GM12878 (cell line): ENCODE data around the gene TMCC2. TPM values are rescaled to one million over a fixed set of nuclear protein-coding genes. Genes with fewer than 3 reads are reported as not detected.

ENCODE experiments used
- ATAC-seq: fragments of 200-7000 bp; cut with Tn5 transposase; 3 replicates; pipeline ENCODE4 v1.9.1; 2020; ENCODE audit warnings: mild to moderate bottlenecking, moderate library complexity
- BruUV-seq: library from RNA; stranded (reverse); fragments of 400-500 nt; replicated peaks from 2 replicates; lab custom pipeline; 2021; lab: Mats Ljungman, UMichigan
- CTCF ChIA-PET: fragments of 300-600 bp; sonication (Branson Sonifier 250); formaldehyde crosslinking; extraction: SDS; loops from one replicate; lab custom pipeline; 2021; ENCODE audit warnings: inconsistent platforms; lab: Yijun Ruan, JAX
- POLR2A ChIA-PET: fragments of 350-600 bp; formaldehyde crosslinking; extraction: SDS; loops from one replicate; lab custom pipeline; 2021; ENCODE audit warnings: inconsistent platforms; lab: Charles Lee
- RAD21 ChIA-PET: fragments of 300-600 bp; sonication (Branson Sonifier 250); formaldehyde crosslinking; loops from one replicate; lab custom pipeline; 2023; ENCODE audit warnings: antibody characterized with exemption; ENCODE audit not compliant: unreplicated experiment; lab: Charles Lee
- SMC1A ChIA-PET: fragments of 300-600 bp; sonication (Branson Sonifier 250); formaldehyde crosslinking; loops from one replicate; lab custom pipeline; 2023; ENCODE audit not compliant: unreplicated experiment, uncharacterized antibody; lab: Charles Lee
- DNase-seq: peaks from one replicate; pipeline ENCODE4 v3.0.0-alpha.2; 2011; ENCODE audit warnings: low read depth, low spot score
- FAIRE-seq: peaks from 3 replicates; lab custom pipeline; 2011; peaks lifted over from hg19 to GRCh38; lab: Jason Lieb, UNC
- H2AFZ ChIP-seq: 2 replicates; pipeline ENCODE4 v1.6.0; 2011; ENCODE audit warnings: low read depth, low read length, control low read depth; ENCODE audit not compliant: control insufficient read depth
- H3K27ac ChIP-seq: 2 replicates; pipeline ENCODE4 v1.5.1; 2011; ENCODE audit warnings: control low read depth; ENCODE audit not compliant: control insufficient read depth, insufficient read depth
- H3K27me3 ChIP-seq, 2 experiments: replicated peaks in 1 of 2; 2 replicates each; pipeline versions ENCODE4 v1.6.0 to v1.6.1; 2011; ENCODE audit warnings: low read length in 1 of 2; ENCODE audit not compliant: control insufficient read depth in 2 of 2, insufficient read depth in 2 of 2
- H3K36me3 ChIP-seq, 2 experiments: 2 replicates each; pipeline ENCODE4 v1.5.1; 2011; ENCODE audit warnings: low read length in 1 of 2; ENCODE audit not compliant: control insufficient read depth in 2 of 2, insufficient read depth in 2 of 2
- H3K4me1 ChIP-seq: 2 replicates; pipeline ENCODE4 v1.6.1; 2011; ENCODE audit warnings: mild to moderate bottlenecking, low read length, moderate library complexity, mixed read lengths; ENCODE audit not compliant: control insufficient read depth, insufficient read depth
- H3K4me2 ChIP-seq: 2 replicates; pipeline ENCODE4 v1.6.0; 2011; ENCODE audit warnings: control low read depth; ENCODE audit not compliant: control insufficient read depth, insufficient read depth
- H3K4me3 ChIP-seq: fragments of 200-600 bp; sonication (generic); 2 replicates; pipeline ENCODE4 v1.5.1; 2016
- H3K79me2 ChIP-seq: 2 replicates; pipeline ENCODE4 v1.6.0; 2011; ENCODE audit warnings: low read length; ENCODE audit not compliant: control insufficient read depth, insufficient read depth
- H3K9ac ChIP-seq: 2 replicates; pipeline ENCODE4 v1.8.0; 2011; ENCODE audit warnings: low read length, control low read depth, mixed read lengths; ENCODE audit not compliant: control insufficient read depth, insufficient read depth
- H3K9me3 ChIP-seq: replicated peaks from 3 replicates; pipeline ENCODE4 v1.5.1; 2011; ENCODE audit warnings: mild to moderate bottlenecking, low read length; ENCODE audit not compliant: control insufficient read depth, insufficient read depth
- H4K20me1 ChIP-seq: 2 replicates; pipeline ENCODE4 v1.6.0; 2011; ENCODE audit not compliant: control insufficient read depth, insufficient read depth
- IKZF2 ChIP-seq, 2 experiments: fragments of 450-650 bp; IDR thresholded peaks; 2 replicates each; pipeline ENCODE4 v1.6.1; 2017; ENCODE audit warnings: mild to moderate bottlenecking in 2 of 2, moderate library complexity in 2 of 2
- POLR2AphosphoS5 ChIP-seq: IDR thresholded peaks from 2 replicates; pipeline ENCODE4 v1.6.1; 2011; ENCODE audit warnings: mild to moderate bottlenecking, low read length, inconsistent platforms
- POU2F2 ChIP-seq: IDR thresholded peaks from 3 replicates; pipeline ENCODE4 v1.6.1; 2011; ENCODE audit warnings: low read depth, mild to moderate bottlenecking, low read length, borderline replicate concordance
- RBBP5 ChIP-seq: fragments of 200-600 bp; sonication (generic); conservative IDR thresholded peaks from 2 replicates; pipeline ENCODE4 v1.6.1; 2016
- RCOR1 ChIP-seq: conservative IDR thresholded peaks from 2 replicates; pipeline ENCODE4 v1.6.1; 2012; ENCODE audit warnings: low read depth, low read length, improper control_type of control experiment
- RUNX3 ChIP-seq: IDR thresholded peaks from 2 replicates; pipeline ENCODE4 v1.6.1; 2012; ENCODE audit warnings: low read length, inconsistent platforms
- SIN3A ChIP-seq: IDR thresholded peaks from 2 replicates; pipeline ENCODE4 v1.6.1; 2012; ENCODE audit warnings: low read depth, low read length, improper control_type of control experiment
- WGBS: methylation state at CpG from one replicate; pipeline ENCODE4 v1.1.6; 2016; ENCODE audit warnings: low lambda C conversion rate; ENCODE audit not compliant: insufficient replicate concordance, insufficient coverage; ENCODE audit errors: missing lambda C conversion rate; 5-methylcytosine and 5-hydroxymethylcytosine counted together
- in situ Hi-C: fragments of 300-500 bp; cut with MboI; formaldehyde crosslinking; loops from 9 replicates; pipeline ENCODE4 v1.14.3; 2018; ENCODE audit warnings: mixed read lengths
- intact Hi-C: fragments of 100-400 bp; cut with micrococcal nuclease; formaldehyde crosslinking; loops from one replicate; pipeline ENCODE4 v1.14.2; 2022; ENCODE audit not compliant: unreplicated experiment
- polyA plus RNA-seq, 11 experiments: library from polyadenylated mRNA; depleted of rRNA in 4 of 11; unstranded in 6 of 11; stranded (reverse) in 5 of 11; fragments of >200 nt; fragmentation: Nextera tagmentation in 4 of 11; fragmentation: Illumina TruSeq in 1 of 11; extraction: Ambion mirVana in 4 of 11; extraction: Trizol in 1 of 11; gene quantifications; 1 replicate in 1 of 11; 2 replicates in 10 of 11; pipeline versions ENCODE4 v1.2.1 to v1.2.3, GENCODE V29; 2011 to 2016; ENCODE audit warnings: inconsistent platforms in 2 of 11, missing spikeins in 2 of 11, low read depth in 1 of 11
- total RNA-seq, 4 experiments: library from RNA; depleted of rRNA in 3 of 4; stranded (reverse); fragments of >200 nt in 3 of 4; fragmentation: Illumina TruSeq in 1 of 4; extraction: Trizol in 1 of 4; gene quantifications; 2 replicates each; pipeline versions ENCODE4 v1.2.1 to v1.2.3, GENCODE V29; 2013 to 2021
- TF ChIP-seq, protein P1 (sequence below): fragments of 450-650 bp; IDR thresholded peaks from 2 replicates; pipeline ENCODE4 v1.6.1; 2017; ENCODE audit warnings: borderline replicate concordance

TMCC2 gene
- total and polyA plus RNA-seq, 10 of the 15 experiments (the other 5 are each of a cell fraction or from before 2014, with no cell fraction given) = 0.06 to 2.3 (median 0.76) TPM

DNA sequence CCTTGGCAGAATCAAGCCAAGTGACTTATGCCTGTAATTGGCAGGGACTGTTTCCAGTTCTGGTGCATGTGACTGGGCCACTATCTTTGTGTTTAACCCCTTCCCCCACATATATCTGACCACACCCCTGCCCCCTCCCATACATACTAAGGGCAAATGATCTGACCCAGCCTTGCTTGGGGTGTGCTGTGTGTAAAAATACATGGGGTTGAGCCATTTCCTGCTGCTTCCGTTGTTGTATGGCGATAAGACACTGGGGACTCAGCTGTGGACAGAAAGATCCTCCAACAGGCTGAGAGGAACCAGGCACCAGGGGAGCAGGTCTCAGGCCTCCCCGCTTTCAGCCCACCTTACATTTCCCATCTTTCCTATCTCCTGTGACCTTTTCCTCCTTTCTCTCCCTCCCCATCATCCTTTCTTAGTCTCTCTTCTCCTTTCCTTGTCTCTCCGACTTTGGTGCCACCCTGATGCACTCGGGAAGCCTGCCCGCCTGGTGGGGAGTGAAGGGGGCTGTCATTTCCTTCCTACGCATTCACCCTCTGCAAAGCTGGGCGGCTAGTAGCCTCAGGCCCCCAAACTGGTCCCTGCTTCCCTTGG is 39.7 kb downstream of the TMCC2 start:
- ATAC-seq = peak; percentile 46
- in situ Hi-C loops (no loop called here), intact Hi-C loops (no loop called here)
- BruUV-seq = no TSS peak
- SMC1A ChIA-PET = interaction anchor here (25.9 kb wide), 1 partner anchor 53 kb away, joined by 1445 read pairs; the partner anchor contains the start of gene NUAK2
- H2AFZ ChIP-seq = no peak overlapping the region
- POLR2A ChIA-PET = no interaction called here
- no peak for FAIRE-seq
- RAD21 ChIA-PET = interaction anchor here (1.0 to 13.6 kb wide), 2 partner anchors 38 to 55 kb away, joined by 4 to 892 read pairs; partner anchors contain the start of gene NUAK2
- CTCF ChIA-PET = interaction anchor here (3.3 to 42.1 kb wide), 2 partner anchors 12 to 43 kb away, joined by 16 to 2333 read pairs; partner anchors contain the start of gene NUAK2
- 40% methylated on average over 8 of the region's 8 CpGs for WGBS
- H4K20me1 ChIP-seq = no peaks in the 10 kb centered on the region; the same call in 1 of the 2 replicates
- H3K9me3 ChIP-seq = no peaks in the 10 kb centered on the region
- H3K9ac ChIP-seq = no peak overlapping the region
- H3K79me2 ChIP-seq = no peaks in the 10 kb centered on the region
- H3K27ac ChIP-seq = no peak overlapping the region
- no peak overlapping the region for H3K4me2 ChIP-seq
- H3K4me1 ChIP-seq = no peaks in the 10 kb centered on the region
- DNase-seq = no peak
- no peak overlapping the region for H3K4me3 ChIP-seq
- no peaks in the 10 kb centered on the region for H3K36me3 ChIP-seq
- TF ChIP-seq SIN3A (no peak), RCOR1 (no peak), RUNX3 (no peak), POU2F2 (no peak), POLR2AphosphoS5 (no peak), IKZF2 (IDR thresholded peaks at IDR 0.05) (no peak), RBBP5 (no peak)
- TF ChIP-seq, protein P1, sequence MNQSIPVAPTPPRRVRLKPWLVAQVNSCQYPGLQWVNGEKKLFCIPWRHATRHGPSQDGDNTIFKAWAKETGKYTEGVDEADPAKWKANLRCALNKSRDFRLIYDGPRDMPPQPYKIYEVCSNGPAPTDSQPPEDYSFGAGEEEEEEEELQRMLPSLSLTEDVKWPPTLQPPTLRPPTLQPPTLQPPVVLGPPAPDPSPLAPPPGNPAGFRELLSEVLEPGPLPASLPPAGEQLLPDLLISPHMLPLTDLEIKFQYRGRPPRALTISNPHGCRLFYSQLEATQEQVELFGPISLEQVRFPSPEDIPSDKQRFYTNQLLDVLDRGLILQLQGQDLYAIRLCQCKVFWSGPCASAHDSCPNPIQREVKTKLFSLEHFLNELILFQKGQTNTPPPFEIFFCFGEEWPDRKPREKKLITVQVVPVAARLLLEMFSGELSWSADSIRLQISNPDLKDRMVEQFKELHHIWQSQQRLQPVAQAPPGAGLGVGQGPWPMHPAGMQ = no peak
- H3K27me3 ChIP-seq = no peaks in the 10 kb centered on the region; a peak in 1 of 4 replicates
